ELF-1 (cell line): Measurements from ENCODE around the gene CCDC120.

ENCODE experiments used
- DNase-seq: peaks from one replicate; pipeline ENCODE4 v3.0.0-alpha.2; 2016; ENCODE audit warnings: low read depth, low spot score

CCDC120 gene

GRCh38 chrX:49058794-49059193, at the start of gene CCDC120:
TSS of gene CCDC120 (plus strand) at chrX:49058999. CDS start at chrX:49062042, 3,043 bp downstream.
- peak; percentile 43 for DNase-seq

- no peak for DNase-seq
Observed at GRCh38 chrX:49019050-49019449, 39.7 kb upstream of the CCDC120 start.

- no peak for DNase-seq
Observed at GRCh38 chrX:49019599-49020249, 39.1 kb upstream of the CCDC120 start.

- DNase-seq = peak; percentile 81
Observed at GRCh38 chrX:49029876-49030275, 28.9 kb upstream of the CCDC120 start.

GRCh38 chrX:49030283-49030682, 28.5 kb upstream of the CCDC120 start:
- DNase-seq = no peak

- DNase-seq = no peak
Observed at GRCh38 chrX:49037883-49038475, 20.8 kb upstream of the CCDC120 start.

GRCh38 chrX:49039598-49040375, 19.0 kb upstream of the CCDC120 start:
- peak; percentile 100 for DNase-seq

GRCh38 chrX:49040376-49040955, 18.3 kb upstream of the CCDC120 start:
- DNase-seq = no peak

GRCh38 chrX:49041744-49042580, 16.8 kb upstream of the CCDC120 start:
- peak; percentile 71 for DNase-seq

GRCh38 chrX:49042581-49043219, 16.1 kb upstream of the CCDC120 start:
- DNase-seq = no peak

GRCh38 chrX:49043220-49043986, 15.4 kb upstream of the CCDC120 start, which contains the start of gene TFE3:
TSS of gene TFE3 (minus strand) at chrX:49043357. CDS start at chrX:49043226, 131 bp downstream.
- peak; percentile 100 for DNase-seq

GRCh38 chrX:49043987-49044281, 14.9 kb upstream of the CCDC120 start:
- no peak for DNase-seq

- DNase-seq = peak; percentile 92
Observed at GRCh38 chrX:49053223-49054072, 5.4 kb upstream of the CCDC120 start.

GRCh38 chrX:49054073-49054762, 4.6 kb upstream of the CCDC120 start:
- no peak for DNase-seq

GRCh38 chrX:49059201-49059600, 402 bp downstream of the CCDC120 start:
- DNase-seq = no peak

GRCh38 chrX:49059681-49060085, 884 bp downstream of the CCDC120 start:
- peak; percentile 58 for DNase-seq

- DNase-seq = no peak
Observed at GRCh38 chrX:49060914-49061313, 2.1 kb downstream of the CCDC120 start.

GRCh38 chrX:49061490-49061889, 2.7 kb downstream of the CCDC120 start:
- no peak for DNase-seq

GRCh38 chrX:49061916-49062315, 3.1 kb downstream of the CCDC120 start:
- DNase-seq = no peak
